Fibroblast of lung (primary cell): ENCODE data around the gene ZNF385B. TPM values are rescaled to one million over a fixed set of nuclear protein-coding genes. Genes with fewer than 3 reads are reported as not detected.
A peak's percentile ranks its signal among the peaks of the same experiment; 100 is the strongest.

ENCODE experiments used
- DNase-seq, 2 donors: peaks; one replicate each; pipeline versions ENCODE4 v3.0.0 to v3.0.0-alpha.2; 2010; ENCODE audit warnings: low read depth in 2 of 2
- H2AFZ ChIP-seq: 2 replicates; pipeline ENCODE4 v1.5.1; 2012; ENCODE audit warnings: low read length, control low read depth, inconsistent platforms
- H3K27ac ChIP-seq: 2 replicates; pipeline ENCODE4 v1.5.1; 2011; ENCODE audit warnings: low read length, control low read depth; ENCODE audit not compliant: insufficient read depth
- H3K27me3 ChIP-seq: 2 replicates; pipeline ENCODE4 v1.5.1; 2011; ENCODE audit warnings: mild to moderate bottlenecking, low read length; ENCODE audit not compliant: control insufficient read depth, insufficient read depth
- H3K36me3 ChIP-seq: 2 replicates; pipeline ENCODE4 v1.5.1; 2011; ENCODE audit warnings: low read length; ENCODE audit not compliant: control insufficient read depth, insufficient read depth
- H3K4me1 ChIP-seq: 2 replicates; pipeline ENCODE4 v1.5.1; 2011; ENCODE audit warnings: low read length; ENCODE audit not compliant: control insufficient read depth, insufficient read depth; ENCODE audit errors: extremely low read depth
- H3K4me2 ChIP-seq: 2 replicates; pipeline ENCODE4 v1.5.1; 2011; ENCODE audit warnings: low read length, control low read depth; ENCODE audit not compliant: insufficient read depth; ENCODE audit errors: extremely low read depth
- H3K4me3 ChIP-seq, 4 experiments: fragments of 200-600 bp in 1 of 4; sonication (generic) in 1 of 4; replicated peaks in 1 of 4; 2 replicates each; pipeline ENCODE4 v1.5.1; 2011 to 2016; ENCODE audit warnings: low read length in 4 of 4, low read depth in 3 of 4, mild to moderate bottlenecking in 3 of 4, control low read depth in 2 of 4, inconsistent platforms in 1 of 4, mixed read lengths in 1 of 4; ENCODE audit not compliant: insufficient read depth in 1 of 4; ENCODE audit errors: control extremely low read depth in 1 of 4
- H3K79me2 ChIP-seq: 2 replicates; pipeline ENCODE4 v1.5.1; 2012; ENCODE audit warnings: mild to moderate bottlenecking, low read length, inconsistent platforms; ENCODE audit not compliant: control insufficient read depth, insufficient read depth
- H3K9ac ChIP-seq: 2 replicates; pipeline ENCODE4 v1.5.1; 2011; ENCODE audit warnings: mild to moderate bottlenecking, low read length, control low read depth; ENCODE audit not compliant: insufficient read depth
- H3K9me3 ChIP-seq: 2 replicates; pipeline ENCODE4 v1.5.1; 2012; ENCODE audit warnings: low read depth, low read length; ENCODE audit not compliant: control insufficient read depth, insufficient read depth
- H4K20me1 ChIP-seq: 2 replicates; pipeline ENCODE4 v1.5.1; 2011; ENCODE audit warnings: low read length; ENCODE audit not compliant: control insufficient read depth, insufficient read depth; ENCODE audit errors: extremely low read depth
- CTCF ChIP-seq, 2 donors: IDR thresholded peaks in 1 of 2; conservative IDR thresholded peaks in 1 of 2; 1 replicate in 1 of 2; 2 replicates in 1 of 2; pipeline ENCODE4 v1.5.1; 2011 to 2012; ENCODE audit warnings: low read length in 2 of 2, control low read depth in 1 of 2, inconsistent platforms in 1 of 2, low read depth in 1 of 2, mild to moderate bottlenecking in 1 of 2
- EZH2 ChIP-seq: IDR thresholded peaks from 2 replicates; pipeline ENCODE4 v1.5.1; 2012; ENCODE audit warnings: low read length, control low read depth, mild to moderate bottlenecking; ENCODE audit errors: missing control alignments
- polyA plus RNA-seq, 2 donors: library from polyadenylated mRNA; depleted of rRNA in 1 of 2; stranded (reverse) in 1 of 2; unstranded in 1 of 2; fragments of >200 nt; gene quantifications; 2 replicates each; pipeline ENCODE4 v1.2.1, GENCODE V29; 2011 to 2012; ENCODE audit warnings: missing spikeins in 1 of 2
- total RNA-seq: library from RNA; depleted of rRNA; stranded (reverse); fragments of >200 nt; gene quantifications from 2 replicates; pipeline ENCODE4 v1.2.1, GENCODE V29; 2014

The ZNF385B gene
- total and polyA plus RNA-seq, 2 donors (not counting 1 experiment from before 2014, with no cell fraction given): 0.06 TPM; not detected in 1

- Histone ChIP-seq H3K9me3 (no peaks in the 10 kb centered on the region), H3K4me3 (no peak overlapping the region), H4K20me1 (no peaks in the 10 kb centered on the region), H3K9ac (no peak overlapping the region), H3K36me3 (no peaks in the 10 kb centered on the region), H2AFZ (no peak overlapping the region), H3K27me3 (peaks cover 7% of the 10 kb centered on the region), H3K27ac (no peak overlapping the region), H3K4me2 (no peak overlapping the region), H3K4me1 (no peaks in the 10 kb centered on the region), H3K79me2 (no peaks in the 10 kb centered on the region)
- no peak for TF ChIP-seq EZH2
- no peak for TF ChIP-seq CTCF (conservative IDR thresholded peaks at IDR 0.05 in 1 of 2, IDR thresholded peaks at IDR 0.05 in 1 of 2; ENCODE audit: low read depth in 1 of 2, low read length in 2 of 2)
- DNase-seq: no peak
Observed at GRCh38 chr2:179854891-179855290, 6.5 kb downstream of the ZNF385B start.

GRCh38 chr2:179853108-179853507, 8.3 kb downstream of the ZNF385B start:
- no peak overlapping the region for H3K9ac ChIP-seq
- no peaks in the 10 kb centered on the region for H4K20me1 ChIP-seq
- no peaks in the 10 kb centered on the region for H3K79me2 ChIP-seq
- no peaks in the 10 kb centered on the region for H3K36me3 ChIP-seq
- H3K27ac ChIP-seq: no peak overlapping the region
- DNase-seq: no peak
- no peaks in the 10 kb centered on the region for H3K9me3 ChIP-seq
- no peaks in the 10 kb centered on the region for H3K27me3 ChIP-seq
- H3K4me2 ChIP-seq: no peak overlapping the region
- no peak overlapping the region for H3K4me3 ChIP-seq
- TF ChIP-seq CTCF (conservative IDR thresholded peaks at IDR 0.05 in 1 of 2, IDR thresholded peaks at IDR 0.05 in 1 of 2; ENCODE audit: low read depth in 1 of 2, low read length in 2 of 2): no peak
- TF ChIP-seq EZH2: no peak
- no peaks in the 10 kb centered on the region for H3K4me1 ChIP-seq
- H2AFZ ChIP-seq: no peak overlapping the region

- Histone ChIP-seq H3K9ac (no peak overlapping the region), H3K27ac (no peak overlapping the region), H4K20me1 (no peaks in the 10 kb centered on the region), H3K79me2 (no peaks in the 10 kb centered on the region), H3K36me3 (no peaks in the 10 kb centered on the region), H3K4me1 (no peaks in the 10 kb centered on the region), H3K9me3 (no peaks in the 10 kb centered on the region), H2AFZ (no peak overlapping the region), H3K4me3 (no peak overlapping the region), H3K4me2 (no peak overlapping the region), H3K27me3 (peaks cover 2% of the 10 kb centered on the region)
- TF ChIP-seq EZH2 (no peak), CTCF (conservative IDR thresholded peaks at IDR 0.05 in 1 of 2, IDR thresholded peaks at IDR 0.05 in 1 of 2; ENCODE audit: low read depth in 1 of 2, low read length in 2 of 2) (peak; percentile 29 to 31)
- peak; percentile 34 to 75 for DNase-seq
Observed at GRCh38 chr2:179850188-179850587, 11.2 kb downstream of the ZNF385B start.
